ENCODE measurements around the gene GDPD4. TPM values are rescaled to one million over a fixed set of nuclear protein-coding genes. Genes with fewer than 3 reads are reported as not detected.
"Not testable (repeated sequence)": the region's sequence is repeated elsewhere in the genome, so short reads cannot be mapped to it uniquely, and the experiment has no call there.

GDPD4 gene
- total and polyA plus RNA-seq, 2 donors = 0.02 TPM; not detected in 1

DNA sequence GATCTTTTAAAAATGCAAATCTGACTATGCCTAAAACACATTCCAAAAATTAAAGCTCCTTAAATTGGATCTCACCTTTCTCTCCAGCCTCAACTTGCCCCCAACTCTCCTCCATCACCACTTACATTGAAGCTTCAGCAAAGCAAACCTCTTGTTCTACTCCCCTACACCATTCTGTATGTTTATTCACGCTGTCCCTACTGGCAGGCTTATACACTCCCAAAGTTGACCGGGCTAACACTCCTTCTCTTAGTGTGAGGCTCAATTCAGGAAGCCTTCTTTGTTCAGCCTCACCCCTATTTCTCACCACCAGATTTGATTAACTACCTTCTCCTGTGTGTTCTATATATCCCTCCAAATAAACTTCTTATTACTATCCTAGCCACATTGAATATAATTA, 1.8 kb upstream of the GDPD4 start:
- Histone ChIP-seq H3K4me3 (ENCODE audit: low read length in 2 of 2) (no peak overlapping the region), H3K9me3 (ENCODE audit: control insufficient read depth in 2 of 2, insufficient read depth in 1 of 2, low read length in 1 of 2) (no peaks in the 10 kb centered on the region), H3K27me3 (ENCODE audit: control insufficient read depth in 2 of 2, insufficient read depth in 1 of 2, low read length in 1 of 2) (no peaks in the 10 kb centered on the region), H3K36me3 (ENCODE audit: control insufficient read depth in 2 of 2, insufficient read depth in 2 of 2, low read length in 1 of 2) (no peaks in the 10 kb centered on the region), H3K4me1 (ENCODE audit: control insufficient read depth in 2 of 2, insufficient read depth in 2 of 2, low read length in 2 of 2) (no peaks in the 10 kb centered on the region), H3K27ac (ENCODE audit: low read depth in 1 of 2, low read length in 1 of 2) (no peak overlapping the region)
- 96% methylated on average over 2 of the region's 2 CpGs for whole genome bisulfite sequencing
- no peak for DNase-seq (ENCODE audit: low read depth in 6 of 9, low spot score in 9 of 9)

GRCh38 chr11:77302752-77303151, 1.3 kb upstream of the GDPD4 start:
- 94% methylated on average over 3 of the region's 3 CpGs for WGBS

GRCh38 chr11:77300695-77301094, 791 bp downstream of the GDPD4 start:
- no peak for DNase-seq (ENCODE audit: low read depth in 6 of 9, low spot score in 9 of 9)
- Histone ChIP-seq H3K9me3 (ENCODE audit: control insufficient read depth in 2 of 2, insufficient read depth in 1 of 2, low read length in 1 of 2) (no peaks in the 10 kb centered on the region), H3K4me3 (ENCODE audit: low read length in 2 of 2) (no peak overlapping the region), H3K27me3 (ENCODE audit: control insufficient read depth in 2 of 2, insufficient read depth in 1 of 2, low read length in 1 of 2) (no peaks in the 10 kb centered on the region), H3K27ac (ENCODE audit: low read depth in 1 of 2, low read length in 1 of 2) (no peak overlapping the region), H3K36me3 (ENCODE audit: control insufficient read depth in 2 of 2, insufficient read depth in 2 of 2, low read length in 1 of 2) (no peaks in the 10 kb centered on the region), H3K4me1 (ENCODE audit: control insufficient read depth in 2 of 2, insufficient read depth in 2 of 2, low read length in 2 of 2) (no peaks in the 10 kb centered on the region)
- 89% methylated on average over 5 of the region's 5 CpGs for WGBS

More at GRCh38 chr11:77302752-77303151, 1.3 kb upstream of the GDPD4 start:
- Histone ChIP-seq H3K4me1 (ENCODE audit: control insufficient read depth in 2 of 2, insufficient read depth in 2 of 2, low read length in 2 of 2) (no peaks in the 10 kb centered on the region), H3K27me3 (ENCODE audit: control insufficient read depth in 2 of 2, insufficient read depth in 1 of 2, low read length in 1 of 2) (no peaks in the 10 kb centered on the region), H3K9me3 (ENCODE audit: control insufficient read depth in 2 of 2, insufficient read depth in 1 of 2, low read length in 1 of 2) (no peaks in the 10 kb centered on the region), H3K27ac (ENCODE audit: low read depth in 1 of 2, low read length in 1 of 2) (no peak overlapping the region), H3K36me3 (ENCODE audit: control insufficient read depth in 2 of 2, insufficient read depth in 2 of 2, low read length in 1 of 2) (no peaks in the 10 kb centered on the region), H3K4me3 (ENCODE audit: low read length in 2 of 2) (no peak overlapping the region)
- DNase-seq (ENCODE audit: low read depth in 6 of 9, low spot score in 9 of 9) = no peak

GRCh38 chr11:77300028-77300427, 1.5 kb downstream of the GDPD4 start:
- not testable (repeated sequence) for H3K4me1 ChIP-seq (ENCODE audit: control insufficient read depth in 2 of 2, insufficient read depth in 2 of 2, low read length in 2 of 2); H3K27ac ChIP-seq (ENCODE audit: low read depth in 1 of 2, low read length in 1 of 2); H3K4me3 ChIP-seq (ENCODE audit: low read length in 2 of 2); H3K36me3 ChIP-seq (ENCODE audit: control insufficient read depth in 2 of 2, insufficient read depth in 2 of 2, low read length in 1 of 2); H3K9me3 ChIP-seq (ENCODE audit: control insufficient read depth in 2 of 2, insufficient read depth in 1 of 2, low read length in 1 of 2); H3K27me3 ChIP-seq (ENCODE audit: control insufficient read depth in 2 of 2, insufficient read depth in 1 of 2, low read length in 1 of 2); DNase-seq (ENCODE audit: low read depth in 6 of 9, low spot score in 9 of 9)
- WGBS = 97% methylated on average over 6 of the region's 6 CpGs

- 92% methylated on average over 2 of the region's 2 CpGs for WGBS
- no peaks in the 10 kb centered on the region for H3K4me1 ChIP-seq (ENCODE audit: control insufficient read depth in 2 of 2, insufficient read depth in 2 of 2, low read length in 2 of 2)
- H3K27me3 ChIP-seq (ENCODE audit: control insufficient read depth in 2 of 2, insufficient read depth in 1 of 2, low read length in 1 of 2) = no peaks in the 10 kb centered on the region
- no peaks in the 10 kb centered on the region for H3K9me3 ChIP-seq (ENCODE audit: control insufficient read depth in 2 of 2, insufficient read depth in 1 of 2, low read length in 1 of 2)
- H3K27ac ChIP-seq (ENCODE audit: low read depth in 1 of 2, low read length in 1 of 2) = no peak overlapping the region
- no peaks in the 10 kb centered on the region for H3K36me3 ChIP-seq (ENCODE audit: control insufficient read depth in 2 of 2, insufficient read depth in 2 of 2, low read length in 1 of 2)
- H3K4me3 ChIP-seq (ENCODE audit: low read length in 2 of 2) = no peak overlapping the region
- DNase-seq (ENCODE audit: low read depth in 6 of 9, low spot score in 9 of 9) = no peak
These were observed 1.9 kb downstream of the GDPD4 start for GRCh38 chr11:77299528-77299993.

DNA sequence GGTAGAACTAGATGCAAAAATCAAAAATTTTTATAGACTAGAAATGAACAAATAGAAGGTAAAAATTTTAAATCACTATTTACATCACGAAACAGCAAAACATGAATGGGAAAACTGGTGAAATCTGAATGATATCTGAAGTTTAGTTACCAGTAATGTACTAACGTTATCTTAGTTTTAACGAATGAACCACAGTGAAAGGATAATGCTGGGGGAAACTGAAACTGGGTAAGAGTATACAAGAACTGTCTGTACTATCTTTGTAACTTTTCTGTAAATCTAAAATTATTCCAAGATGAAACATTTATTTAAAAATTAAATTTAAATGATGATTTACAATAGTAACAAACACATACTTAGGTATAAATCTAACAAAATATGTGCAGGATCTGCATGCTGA, 7.4 kb downstream of the GDPD4 start:
- Histone ChIP-seq H3K27me3 (ENCODE audit: control insufficient read depth in 2 of 2, insufficient read depth in 1 of 2, low read length in 1 of 2) (no peaks in the 10 kb centered on the region), H3K4me1 (ENCODE audit: control insufficient read depth in 2 of 2, insufficient read depth in 2 of 2, low read length in 2 of 2) (no peaks in the 10 kb centered on the region), H3K27ac (ENCODE audit: low read depth in 1 of 2, low read length in 1 of 2) (no peak overlapping the region), H3K9me3 (ENCODE audit: control insufficient read depth in 2 of 2, insufficient read depth in 1 of 2, low read length in 1 of 2) (no peaks in the 10 kb centered on the region), H3K36me3 (ENCODE audit: control insufficient read depth in 2 of 2, insufficient read depth in 2 of 2, low read length in 1 of 2) (no peaks in the 10 kb centered on the region), H3K4me3 (ENCODE audit: low read length in 2 of 2) (no peak overlapping the region)
- 97% methylated on average over 3 of the region's 3 CpGs for WGBS
- no peak for DNase-seq (ENCODE audit: low read depth in 6 of 9, low spot score in 9 of 9)

- 97% methylated on average over 4 of the region's 4 CpGs for WGBS
These were observed 11.7 kb downstream of the GDPD4 start for GRCh38 chr11:77289737-77290136.

DNA sequence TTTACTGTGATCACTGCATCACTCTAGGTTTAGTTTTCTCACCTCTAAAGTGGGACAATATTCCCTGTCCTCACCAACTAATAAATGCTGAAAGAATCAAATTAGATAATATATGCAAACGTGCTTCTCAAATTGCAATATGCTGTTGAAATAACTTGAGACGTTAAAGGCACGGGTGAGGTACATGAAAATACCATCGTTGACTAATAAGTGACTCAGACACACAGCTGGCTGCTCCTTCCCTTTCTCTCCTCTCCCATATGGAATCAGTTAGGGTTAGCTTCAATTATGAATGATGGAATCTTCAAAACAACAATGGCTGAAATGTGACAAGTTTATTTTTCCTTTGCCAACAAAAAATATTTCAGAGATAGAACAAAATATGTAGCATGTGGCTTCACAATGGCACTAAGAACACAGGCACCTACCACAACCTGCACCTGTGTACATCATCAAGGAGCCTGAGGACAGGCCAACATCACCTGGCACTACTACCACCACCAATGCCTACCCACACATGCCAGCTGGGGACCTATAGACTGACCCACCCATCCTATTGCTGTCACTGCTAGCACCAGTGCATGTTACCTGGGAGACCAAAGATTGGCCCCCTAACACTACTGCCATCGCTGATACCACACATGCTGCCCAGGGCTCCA, 13.7 kb downstream of the GDPD4 start:
- Histone ChIP-seq H3K9me3 (ENCODE audit: control insufficient read depth in 2 of 2, insufficient read depth in 1 of 2, low read length in 1 of 2) (no peaks in the 10 kb centered on the region), H3K4me1 (ENCODE audit: control insufficient read depth in 2 of 2, insufficient read depth in 2 of 2, low read length in 2 of 2) (no peaks in the 10 kb centered on the region), H3K4me3 (ENCODE audit: low read length in 2 of 2) (no peak overlapping the region), H3K36me3 (ENCODE audit: control insufficient read depth in 2 of 2, insufficient read depth in 2 of 2, low read length in 1 of 2) (no peaks in the 10 kb centered on the region), H3K27me3 (ENCODE audit: control insufficient read depth in 2 of 2, insufficient read depth in 1 of 2, low read length in 1 of 2) (no peaks in the 10 kb centered on the region), H3K27ac (ENCODE audit: low read depth in 1 of 2, low read length in 1 of 2) (no peak overlapping the region)
- WGBS = 94% methylated on average over 5 of the region's 5 CpGs
- DNase-seq (ENCODE audit: low read depth in 6 of 9, low spot score in 9 of 9) = no peak

More at GRCh38 chr11:77289737-77290136, 11.7 kb downstream of the GDPD4 start:
- no peak for DNase-seq (ENCODE audit: low read depth in 6 of 9, low spot score in 9 of 9)
- Histone ChIP-seq H3K9me3 (ENCODE audit: control insufficient read depth in 2 of 2, insufficient read depth in 1 of 2, low read length in 1 of 2) (no peaks in the 10 kb centered on the region), H3K27me3 (ENCODE audit: control insufficient read depth in 2 of 2, insufficient read depth in 1 of 2, low read length in 1 of 2) (no peaks in the 10 kb centered on the region), H3K4me3 (ENCODE audit: low read length in 2 of 2) (no peak overlapping the region), H3K36me3 (ENCODE audit: control insufficient read depth in 2 of 2, insufficient read depth in 2 of 2, low read length in 1 of 2) (no peaks in the 10 kb centered on the region), H3K27ac (ENCODE audit: low read depth in 1 of 2, low read length in 1 of 2) (no peak overlapping the region), H3K4me1 (ENCODE audit: control insufficient read depth in 2 of 2, insufficient read depth in 2 of 2, low read length in 2 of 2) (no peaks in the 10 kb centered on the region)

GRCh38 chr11:77287136-77287535, 14.3 kb downstream of the GDPD4 start:
- no peaks in the 10 kb centered on the region for H3K9me3 ChIP-seq (ENCODE audit: control insufficient read depth in 2 of 2, insufficient read depth in 1 of 2, low read length in 1 of 2)
- H3K27me3 ChIP-seq (ENCODE audit: control insufficient read depth in 2 of 2, insufficient read depth in 1 of 2, low read length in 1 of 2) = no peaks in the 10 kb centered on the region
- no peak for DNase-seq (ENCODE audit: low read depth in 6 of 9, low spot score in 9 of 9)
- no peaks in the 10 kb centered on the region for H3K4me1 ChIP-seq (ENCODE audit: control insufficient read depth in 2 of 2, insufficient read depth in 2 of 2, low read length in 2 of 2)
- H3K4me3 ChIP-seq (ENCODE audit: low read length in 2 of 2) = no peak overlapping the region
- no peaks in the 10 kb centered on the region for H3K36me3 ChIP-seq (ENCODE audit: control insufficient read depth in 2 of 2, insufficient read depth in 2 of 2, low read length in 1 of 2)
- WGBS = over 99% methylated on average over 3 of the region's 3 CpGs
- H3K27ac ChIP-seq (ENCODE audit: low read depth in 1 of 2, low read length in 1 of 2) = no peak overlapping the region
